Measurements from ENCODE around the gene LDB2.

- TF ChIP-seq, protein P1, sequence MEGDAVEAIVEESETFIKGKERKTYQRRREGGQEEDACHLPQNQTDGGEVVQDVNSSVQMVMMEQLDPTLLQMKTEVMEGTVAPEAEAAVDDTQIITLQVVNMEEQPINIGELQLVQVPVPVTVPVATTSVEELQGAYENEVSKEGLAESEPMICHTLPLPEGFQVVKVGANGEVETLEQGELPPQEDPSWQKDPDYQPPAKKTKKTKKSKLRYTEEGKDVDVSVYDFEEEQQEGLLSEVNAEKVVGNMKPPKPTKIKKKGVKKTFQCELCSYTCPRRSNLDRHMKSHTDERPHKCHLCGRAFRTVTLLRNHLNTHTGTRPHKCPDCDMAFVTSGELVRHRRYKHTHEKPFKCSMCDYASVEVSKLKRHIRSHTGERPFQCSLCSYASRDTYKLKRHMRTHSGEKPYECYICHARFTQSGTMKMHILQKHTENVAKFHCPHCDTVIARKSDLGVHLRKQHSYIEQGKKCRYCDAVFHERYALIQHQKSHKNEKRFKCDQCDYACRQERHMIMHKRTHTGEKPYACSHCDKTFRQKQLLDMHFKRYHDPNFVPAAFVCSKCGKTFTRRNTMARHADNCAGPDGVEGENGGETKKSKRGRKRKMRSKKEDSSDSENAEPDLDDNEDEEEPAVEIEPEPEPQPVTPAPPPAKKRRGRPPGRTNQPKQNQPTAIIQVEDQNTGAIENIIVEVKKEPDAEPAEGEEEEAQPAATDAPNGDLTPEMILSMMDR (conservative IDR thresholded peaks at IDR 0.05; ENCODE audit: low read length), result no peak
- no peak for TF ChIP-seq EZH2phosphoT487 (IDR thresholded peaks at IDR 0.05; ENCODE audit: borderline replicate concordance)
Observed at GRCh38 chr4:16754104-16754503, 144.3 kb downstream of the LDB2 start.

All from Loucy (cell line).